Effector CD8-positive, alpha-beta T cell (primary cell): ENCODE results near the gene KNSTRN.

Experiments used
- DNase-seq: peaks from one replicate; lab custom pipeline; 2025; lab: John Stamatoyannopoulos, UW

The KNSTRN gene

DNA sequence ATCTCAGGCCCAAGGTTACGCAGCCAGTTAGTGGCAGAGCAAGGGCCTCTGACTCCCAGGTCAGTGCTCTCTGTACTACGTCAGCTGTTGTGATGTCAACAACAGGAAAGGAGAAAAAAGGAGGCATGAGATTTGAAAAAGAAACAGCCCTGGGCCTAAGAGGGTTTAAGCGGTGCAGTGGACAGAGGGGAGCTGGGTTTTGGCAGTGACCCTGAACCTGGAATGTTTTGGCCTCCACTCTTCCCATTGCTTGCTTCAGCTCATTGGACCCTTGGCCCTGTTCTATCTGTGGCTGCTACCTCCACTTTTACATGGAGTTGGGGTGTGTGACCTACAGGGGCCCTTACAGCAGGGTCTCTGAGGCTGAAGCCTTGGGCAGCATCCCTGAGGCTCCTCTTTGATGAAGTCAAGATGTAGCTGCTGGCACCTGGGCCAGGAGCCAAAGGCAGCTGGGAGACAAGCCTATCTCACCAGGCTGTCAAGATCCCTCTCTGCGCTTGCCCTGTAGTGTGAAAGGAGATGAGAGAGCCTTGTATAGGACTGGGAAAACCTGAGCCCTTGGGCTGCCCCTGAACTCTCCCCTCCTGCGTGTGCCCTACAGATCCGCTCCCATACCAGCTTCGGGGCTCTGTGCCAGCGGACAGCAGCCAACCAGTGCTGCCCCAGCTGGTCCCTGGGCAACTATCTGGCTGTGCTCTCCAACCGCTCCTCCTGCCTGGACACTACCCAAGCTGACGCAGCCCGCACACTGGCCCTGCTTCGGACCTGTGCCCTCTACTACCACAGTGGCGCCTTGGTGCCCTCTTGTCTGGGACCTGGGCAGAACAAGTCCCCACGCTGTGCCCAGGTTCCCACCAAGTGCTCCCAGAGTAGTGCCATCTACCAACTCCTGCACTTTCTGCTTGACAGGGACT lies 15.8 kb upstream of the KNSTRN start:
- DNase-seq, result no peak

DNA sequence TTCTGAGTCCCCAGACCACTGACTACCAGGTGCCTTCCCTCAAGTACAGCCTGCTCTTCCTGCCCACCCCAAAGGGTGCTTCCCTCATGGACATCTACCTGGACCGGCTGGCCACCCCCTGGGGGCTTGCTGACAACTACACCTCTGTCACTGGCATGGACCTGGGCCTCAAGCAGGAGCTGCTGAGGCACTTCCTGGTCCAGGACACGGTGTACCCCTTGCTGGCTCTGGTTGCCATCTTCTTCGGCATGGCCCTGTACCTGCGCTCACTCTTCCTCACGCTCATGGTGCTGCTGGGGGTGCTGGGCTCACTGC lies 15.2 kb upstream of the KNSTRN start:
- no peak for DNase-seq

DNA sequence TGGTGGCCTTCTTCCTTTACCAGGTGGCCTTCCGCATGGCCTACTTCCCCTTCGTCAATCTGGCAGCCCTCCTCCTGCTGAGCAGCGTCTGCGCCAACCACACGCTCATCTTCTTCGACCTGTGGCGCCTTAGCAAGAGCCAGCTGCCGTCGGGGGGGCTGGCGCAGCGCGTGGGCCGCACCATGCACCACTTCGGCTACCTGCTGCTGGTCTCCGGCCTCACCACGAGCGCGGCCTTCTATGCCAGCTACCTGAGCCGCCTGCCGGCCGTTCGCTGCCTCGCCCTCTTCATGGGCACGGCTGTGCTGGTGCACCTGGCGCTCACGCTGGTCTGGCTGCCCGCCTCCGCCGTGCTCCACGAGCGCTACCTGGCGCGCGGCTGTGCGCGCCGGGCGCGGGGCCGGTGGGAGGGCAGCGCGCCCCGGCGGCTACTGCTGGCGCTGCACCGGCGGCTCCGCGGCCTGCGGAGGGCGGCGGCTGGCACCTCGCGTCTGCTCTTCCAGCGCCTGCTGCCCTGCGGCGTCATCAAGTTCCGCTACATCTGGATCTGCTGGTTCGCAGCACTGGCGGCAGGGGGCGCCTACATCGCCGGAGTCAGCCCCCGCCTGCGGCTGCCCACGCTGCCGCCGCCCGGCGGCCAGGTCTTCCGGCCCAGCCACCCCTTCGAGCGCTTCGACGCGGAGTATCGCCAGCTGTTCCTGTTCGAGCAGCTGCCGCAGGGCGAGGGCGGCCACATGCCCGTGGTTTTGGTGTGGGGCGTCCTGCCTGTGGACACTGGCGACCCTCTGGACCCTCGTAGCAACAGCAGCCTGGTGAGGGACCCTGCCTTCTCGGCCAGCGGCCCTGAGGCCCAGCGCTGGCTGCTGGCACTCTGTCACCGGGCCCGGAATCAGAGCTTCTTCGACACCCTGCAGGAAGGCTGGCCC lies 14.6 kb upstream of the KNSTRN start:
- peak; percentile 70 for DNase-seq

DNA sequence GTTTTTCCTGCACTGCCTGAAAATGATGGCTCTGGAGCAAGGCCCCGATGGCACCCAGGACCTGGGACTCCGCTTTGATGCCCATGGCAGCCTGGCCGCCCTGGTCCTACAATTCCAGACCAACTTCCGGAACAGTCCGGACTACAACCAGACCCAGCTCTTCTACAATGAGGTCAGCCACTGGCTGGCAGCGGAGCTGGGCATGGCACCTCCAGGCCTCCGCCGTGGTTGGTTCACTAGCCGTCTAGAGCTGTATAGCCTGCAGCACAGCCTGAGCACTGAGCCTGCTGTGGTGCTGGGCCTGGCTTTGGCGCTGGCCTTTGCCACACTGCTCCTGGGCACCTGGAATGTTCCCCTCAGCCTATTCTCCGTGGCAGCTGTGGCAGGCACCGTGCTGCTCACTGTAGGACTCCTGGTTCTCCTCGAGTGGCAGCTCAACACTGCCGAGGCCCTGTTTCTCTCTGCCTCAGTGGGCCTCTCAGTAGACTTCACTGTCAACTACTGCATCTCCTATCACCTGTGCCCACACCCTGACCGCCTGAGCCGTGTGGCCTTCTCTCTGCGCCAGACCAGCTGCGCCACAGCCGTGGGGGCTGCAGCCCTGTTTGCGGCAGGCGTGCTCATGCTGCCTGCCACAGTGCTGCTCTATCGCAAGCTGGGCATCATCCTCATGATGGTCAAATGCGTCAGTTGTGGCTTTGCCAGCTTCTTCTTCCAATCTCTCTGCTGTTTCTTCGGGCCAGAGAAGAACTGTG lies 13.6 kb upstream of the KNSTRN start:
- no peak for DNase-seq

DNA sequence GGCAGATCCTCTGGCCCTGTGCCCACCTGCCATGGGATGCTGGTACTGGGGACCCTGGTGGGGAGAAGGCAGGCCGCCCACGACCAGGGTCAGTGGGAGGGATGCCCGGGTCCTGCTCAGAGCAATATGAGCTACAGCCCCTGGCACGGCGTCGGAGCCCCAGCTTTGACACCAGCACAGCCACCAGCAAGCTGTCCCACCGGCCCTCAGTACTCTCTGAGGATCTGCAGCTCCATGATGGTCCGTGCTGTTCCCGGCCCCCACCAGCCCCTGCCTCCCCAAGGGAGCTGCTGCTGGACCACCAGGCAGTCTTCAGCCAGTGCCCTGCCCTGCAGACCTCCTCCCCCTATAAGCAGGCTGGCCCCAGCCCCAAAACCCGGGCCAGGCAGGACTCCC lies 13.0 kb upstream of the KNSTRN start:
- DNase-seq, result no peak

- DNase-seq, result no peak
These were observed 12.6 kb upstream of the KNSTRN start for GRCh38 chr15:40369971-40370370.

GRCh38 chr15:40372981-40373380 lies 9.5 kb upstream of the KNSTRN start:
- no peak for DNase-seq

GRCh38 chr15:40377606-40378005 lies 4.9 kb upstream of the KNSTRN start:
- no peak for DNase-seq

GRCh38 chr15:40379374-40379773 lies 3.1 kb upstream of the KNSTRN start:
- no peak for DNase-seq

- DNase-seq, result no peak
These were observed 2.7 kb upstream of the KNSTRN start for GRCh38 chr15:40379853-40380252.

GRCh38 chr15:40380636-40381035 lies 1.9 kb upstream of the KNSTRN start:
- no peak for DNase-seq

- DNase-seq, result no peak
These were observed 547 bp upstream of the KNSTRN start for GRCh38 chr15:40381818-40382529.

DNA sequence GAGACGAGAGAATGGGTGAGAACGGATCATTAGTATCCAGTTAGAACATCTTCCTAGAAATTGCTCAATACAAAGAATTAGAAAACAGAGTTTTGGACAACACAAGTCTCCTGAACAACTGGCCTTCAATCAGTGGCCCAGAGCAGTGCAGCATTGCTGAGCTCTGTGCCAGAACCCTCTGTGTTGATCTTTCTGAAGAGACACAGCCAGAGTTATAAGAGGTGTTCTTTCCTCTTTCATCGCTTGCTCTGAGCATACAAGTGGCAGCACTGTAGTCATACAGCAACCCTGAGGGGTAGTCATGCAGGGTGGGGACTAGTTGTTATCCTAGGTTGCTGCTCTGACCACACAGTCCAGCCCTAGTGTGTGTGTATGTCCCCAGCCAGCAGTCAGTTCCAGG lies 4.0 kb downstream of the KNSTRN start:
- no peak for DNase-seq

GRCh38 chr15:40388941-40389823 lies 6.7 kb downstream of the KNSTRN start:
- DNase-seq, result no peak

DNA sequence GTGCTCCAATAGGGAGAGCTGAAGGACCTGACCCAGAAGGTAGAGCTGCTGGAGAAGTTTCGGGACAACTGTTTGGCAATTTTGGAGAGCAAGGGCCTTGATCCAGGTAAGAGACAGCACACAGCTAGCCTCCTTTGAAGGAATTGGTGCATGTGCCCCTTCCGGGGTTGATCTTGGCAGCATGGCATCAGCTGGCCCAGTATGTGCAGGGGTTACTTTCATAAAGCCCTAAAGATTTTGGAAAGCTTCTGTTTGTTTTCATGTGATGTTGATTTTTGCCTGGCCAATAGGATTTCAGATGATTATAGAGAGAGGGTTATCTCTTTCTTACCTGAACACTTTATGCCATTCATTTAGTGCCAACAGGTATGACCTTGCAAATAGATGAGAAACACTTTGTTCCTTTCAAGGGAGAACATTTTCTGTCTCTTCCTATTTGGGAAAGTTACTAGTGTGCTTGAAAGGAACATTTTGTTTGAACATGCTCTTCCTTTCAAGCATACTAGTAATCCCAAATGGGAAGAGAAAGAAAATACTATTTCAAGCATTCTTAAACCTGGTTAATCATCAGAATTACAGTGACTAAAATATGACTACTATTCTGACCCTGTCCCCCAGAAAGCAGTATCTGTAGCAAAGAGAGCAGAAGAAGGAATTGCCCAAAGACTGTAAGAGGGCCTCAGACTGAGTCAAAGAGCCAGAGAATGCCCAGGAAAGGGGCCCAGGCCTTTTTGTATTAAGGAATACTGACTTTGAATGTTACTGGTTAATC lies 7.5 kb downstream of the KNSTRN start:
- DNase-seq, result no peak

GRCh38 chr15:40392986-40393948 lies 10.7 kb downstream of the KNSTRN start:
- no peak for DNase-seq

DNA sequence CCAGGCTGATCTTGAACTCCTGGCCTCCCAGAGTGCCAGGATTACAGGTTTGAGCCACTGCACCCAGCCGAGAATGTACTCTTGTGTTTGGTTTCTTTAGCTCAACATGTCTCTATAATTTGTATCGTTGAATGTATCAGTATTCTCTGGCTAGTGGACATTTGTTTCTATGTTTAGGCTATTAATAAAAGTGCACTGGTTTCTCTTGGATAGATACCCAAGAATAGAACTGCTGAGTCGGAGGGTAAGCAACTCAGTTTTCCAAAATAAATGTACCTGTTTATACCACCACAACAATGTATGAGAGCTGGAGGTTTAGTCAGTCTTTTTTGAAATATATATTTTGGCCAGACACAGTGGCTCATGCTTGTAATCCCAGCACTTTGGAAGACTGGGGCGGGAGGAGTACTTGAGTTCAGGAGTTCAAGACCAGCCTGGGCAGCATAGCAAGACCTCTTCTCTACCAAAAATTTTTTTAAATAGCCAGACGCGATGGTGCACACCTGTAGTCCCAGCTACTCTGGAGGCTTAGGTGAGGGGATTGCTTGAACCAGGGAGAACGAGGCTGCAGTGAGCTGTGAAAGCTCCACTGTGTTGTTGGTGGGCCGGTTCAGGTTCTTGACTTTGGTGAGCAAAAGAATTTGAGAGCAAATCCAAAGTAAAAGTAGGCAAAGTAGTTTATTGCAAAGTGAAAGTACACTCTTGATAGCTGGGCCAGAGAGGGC lies 15.3 kb downstream of the KNSTRN start:
- no peak for DNase-seq

GRCh38 chr15:40398413-40398873 lies 15.9 kb downstream of the KNSTRN start:
- no peak for DNase-seq
